G401.6 (cell line): Measurements from ENCODE around the gene EXTL2.
"Not testable (repeated sequence)": the region's sequence is repeated elsewhere in the genome, so short reads cannot be mapped to it uniquely, and the experiment has no call there.

Experiments
- FAIRE-seq: peaks from 2 replicates; lab custom pipeline; 2012; peaks lifted over from hg19 to GRCh38; lab: Jason Lieb, UNC

EXTL2 gene

DNA sequence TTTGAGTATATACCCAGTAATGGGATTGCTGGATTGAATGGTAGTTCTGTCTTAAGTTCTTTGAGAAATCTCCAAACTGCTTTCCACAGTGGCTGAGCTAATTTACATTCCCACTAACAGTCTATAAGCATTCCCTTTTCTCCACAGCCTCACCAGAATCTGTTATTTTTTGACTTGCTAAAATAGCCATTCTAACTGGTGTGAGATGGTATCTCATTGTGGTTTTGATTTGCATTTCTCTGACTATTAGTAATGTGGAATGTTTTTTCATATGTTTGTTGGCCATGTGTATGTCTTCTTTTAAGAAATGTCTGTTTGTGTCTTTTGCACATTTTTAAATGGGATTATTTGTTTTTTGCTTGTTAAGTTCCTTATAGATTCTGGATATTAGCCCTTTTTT, 39.5 kb downstream of the EXTL2 start:
- FAIRE-seq, result not testable (repeated sequence)

DNA sequence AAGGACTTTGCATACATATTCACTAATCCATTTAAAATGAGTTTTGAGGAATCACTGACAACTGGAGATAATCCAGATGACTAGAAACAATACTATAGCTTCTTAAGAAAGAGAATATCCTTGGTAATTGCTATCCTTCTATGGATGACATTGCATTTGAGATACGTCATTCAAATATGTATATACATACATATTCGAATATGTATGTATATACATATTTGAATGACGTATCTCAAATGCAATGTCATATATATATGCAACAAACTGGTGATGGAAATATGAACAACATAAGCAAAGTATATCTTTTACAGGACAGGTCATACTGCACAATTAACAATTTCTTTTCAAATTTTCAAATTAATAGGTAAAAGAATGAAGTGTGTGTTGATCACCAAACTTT, 41.7 kb downstream of the EXTL2 start:
- FAIRE-seq, result no peak

DNA sequence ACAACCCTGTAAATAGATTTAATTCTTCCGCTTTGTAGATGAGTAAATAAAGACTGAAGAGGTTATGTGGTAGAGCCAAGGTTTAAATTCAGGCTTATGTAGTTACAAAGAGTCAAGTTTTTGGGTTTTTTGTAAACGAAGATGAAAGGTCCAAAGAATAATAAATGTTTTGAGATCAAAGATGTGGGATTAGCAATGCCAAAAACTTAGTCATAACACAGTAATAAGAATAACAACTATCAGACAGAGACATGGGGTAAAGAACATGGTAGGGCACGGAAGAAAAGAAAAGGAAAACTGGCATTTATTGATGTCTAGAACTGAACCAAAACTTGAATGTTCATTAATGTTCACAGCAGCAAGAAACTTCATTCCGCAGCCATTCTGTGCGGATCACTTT, 42.9 kb downstream of the EXTL2 start:
- FAIRE-seq, result no peak

DNA sequence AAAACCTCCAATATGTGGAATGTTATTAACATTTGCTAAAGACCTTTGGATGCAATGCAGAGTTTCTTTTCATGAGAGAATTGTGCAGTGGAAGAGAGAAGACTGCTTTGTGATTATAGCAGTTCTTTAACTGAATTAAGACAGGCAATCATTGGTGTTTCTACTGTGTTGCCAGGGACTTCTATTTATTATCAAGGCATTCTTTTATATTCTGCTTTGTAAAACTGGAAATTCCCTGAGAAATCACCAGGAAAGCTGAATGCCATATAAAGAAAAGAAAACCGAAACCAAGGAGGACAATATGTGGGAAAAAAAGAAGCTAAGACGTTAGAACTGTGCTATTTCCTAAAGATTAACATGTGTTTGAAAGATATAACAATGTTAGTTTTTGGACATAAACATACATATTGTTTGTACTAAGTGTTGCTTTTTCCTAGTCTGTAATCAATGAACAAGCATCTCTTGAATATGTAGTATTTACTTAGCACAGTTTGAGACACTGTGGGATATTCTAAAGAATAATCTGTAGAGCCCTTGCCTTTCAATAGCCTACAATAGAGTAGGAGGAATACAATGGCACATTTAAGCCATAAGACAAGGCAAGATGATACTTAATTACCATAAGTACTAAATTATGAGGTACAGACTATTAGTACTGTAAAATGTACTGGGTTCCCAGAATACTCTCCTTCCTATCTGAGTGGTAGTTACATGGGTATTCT, 47.1 kb downstream of the EXTL2 start:
- no peak for FAIRE-seq

DNA sequence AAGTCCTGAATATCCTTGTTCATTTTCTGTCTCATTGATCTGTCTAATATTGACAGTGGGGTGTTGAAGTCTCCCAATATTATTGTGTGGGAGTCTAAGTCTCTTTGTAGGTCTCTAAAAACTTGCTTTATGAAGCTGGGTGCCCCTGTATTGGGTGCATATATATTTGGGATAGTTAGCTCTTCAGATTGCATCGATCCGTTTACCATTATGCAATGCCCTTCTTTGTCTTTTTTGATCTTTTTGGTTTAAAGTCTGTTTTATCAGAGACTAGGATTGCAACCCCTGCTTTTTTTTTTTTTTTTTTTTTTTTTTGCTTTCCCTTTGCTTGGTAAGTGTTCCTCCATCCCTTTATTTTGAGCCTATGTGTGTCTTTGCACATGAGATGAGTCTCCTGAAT, 51.5 kb downstream of the EXTL2 start:
- not testable (repeated sequence) for FAIRE-seq

DNA sequence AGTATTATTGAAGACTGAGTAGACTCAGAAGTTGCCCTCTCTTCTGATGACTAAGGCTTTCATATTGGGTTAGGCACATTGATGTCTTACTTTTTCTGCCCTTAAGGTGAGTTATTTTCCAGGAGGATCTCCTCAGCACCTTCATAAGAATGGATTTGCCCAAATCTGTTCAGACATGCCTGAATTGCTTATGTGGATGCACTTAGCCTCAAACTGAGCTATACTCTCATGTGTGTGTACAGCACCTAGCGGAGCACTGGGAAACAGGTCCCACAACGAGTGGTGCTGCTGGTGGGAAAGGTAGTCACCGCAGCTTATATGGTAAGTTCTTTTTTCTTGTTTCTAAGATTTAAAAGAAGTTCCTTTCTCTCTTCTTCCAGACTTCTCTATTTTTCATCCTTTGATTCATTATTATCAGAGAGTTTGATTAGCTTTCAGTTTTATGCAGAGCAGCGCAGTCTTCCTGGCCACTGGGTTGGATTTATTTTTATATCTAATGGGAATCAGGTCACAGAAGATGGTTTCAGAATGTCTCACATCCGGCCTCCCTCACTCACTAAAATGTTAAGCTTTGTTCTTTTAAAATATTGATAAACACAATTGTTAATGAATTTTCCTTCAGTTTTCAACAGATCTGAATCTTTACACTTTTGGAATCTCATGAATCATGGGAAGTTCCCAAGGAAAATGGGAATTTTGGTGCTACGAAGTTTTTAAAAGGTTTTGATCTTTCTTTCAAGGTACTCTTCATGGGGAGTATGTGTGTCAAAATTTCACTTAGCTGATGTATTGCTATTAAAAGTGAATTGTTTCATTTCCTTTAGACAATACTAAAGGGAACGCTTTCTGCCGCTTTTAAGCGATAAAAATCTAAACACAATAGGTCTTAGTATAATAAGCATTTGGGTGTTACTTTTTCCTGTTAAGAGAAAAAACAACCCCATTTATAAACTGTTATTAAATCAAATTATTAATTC, 58.5 kb downstream of the EXTL2 start:
- no peak for FAIRE-seq

DNA sequence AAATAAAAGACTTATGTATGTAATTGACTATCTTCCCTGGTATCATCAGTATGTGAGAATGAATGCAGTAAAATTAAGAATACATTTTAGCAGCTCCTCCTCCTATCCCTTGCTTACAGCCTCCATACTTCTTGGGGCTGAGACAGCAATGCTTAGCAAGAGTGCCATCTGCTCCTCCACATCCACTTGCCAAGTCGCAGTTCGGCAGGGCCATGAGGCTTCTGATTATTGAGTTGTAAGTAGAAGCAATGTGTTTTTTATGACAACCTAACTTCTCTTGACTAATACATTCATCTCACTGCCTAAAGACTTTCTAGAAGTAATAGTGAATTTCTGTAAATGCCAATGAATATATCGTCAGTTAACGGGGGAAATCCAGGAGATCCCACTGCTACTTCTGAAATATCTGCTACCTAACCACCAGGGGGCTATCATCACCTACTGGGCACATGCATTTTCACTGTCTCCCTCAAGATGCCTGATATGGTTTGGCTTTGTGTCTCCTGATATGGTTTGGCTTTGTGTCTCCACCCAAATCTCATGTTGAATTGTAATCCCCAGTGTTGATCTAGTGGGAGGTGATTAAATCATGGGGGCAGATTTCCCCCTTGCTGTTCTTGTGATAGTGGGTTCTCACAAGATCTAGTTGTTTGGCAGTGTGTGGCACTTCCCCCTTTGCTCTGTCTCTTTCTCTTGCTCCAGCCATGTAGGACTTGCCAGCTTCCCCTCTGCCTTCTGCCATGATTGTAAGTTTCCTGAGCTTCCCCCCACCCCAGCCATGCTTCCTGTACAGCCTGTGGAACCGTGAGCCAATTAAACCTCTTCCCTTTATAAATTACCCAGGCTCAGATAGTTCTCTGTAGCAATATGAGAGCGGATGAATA, 59.6 kb downstream of the EXTL2 start:
- no peak for FAIRE-seq

DNA sequence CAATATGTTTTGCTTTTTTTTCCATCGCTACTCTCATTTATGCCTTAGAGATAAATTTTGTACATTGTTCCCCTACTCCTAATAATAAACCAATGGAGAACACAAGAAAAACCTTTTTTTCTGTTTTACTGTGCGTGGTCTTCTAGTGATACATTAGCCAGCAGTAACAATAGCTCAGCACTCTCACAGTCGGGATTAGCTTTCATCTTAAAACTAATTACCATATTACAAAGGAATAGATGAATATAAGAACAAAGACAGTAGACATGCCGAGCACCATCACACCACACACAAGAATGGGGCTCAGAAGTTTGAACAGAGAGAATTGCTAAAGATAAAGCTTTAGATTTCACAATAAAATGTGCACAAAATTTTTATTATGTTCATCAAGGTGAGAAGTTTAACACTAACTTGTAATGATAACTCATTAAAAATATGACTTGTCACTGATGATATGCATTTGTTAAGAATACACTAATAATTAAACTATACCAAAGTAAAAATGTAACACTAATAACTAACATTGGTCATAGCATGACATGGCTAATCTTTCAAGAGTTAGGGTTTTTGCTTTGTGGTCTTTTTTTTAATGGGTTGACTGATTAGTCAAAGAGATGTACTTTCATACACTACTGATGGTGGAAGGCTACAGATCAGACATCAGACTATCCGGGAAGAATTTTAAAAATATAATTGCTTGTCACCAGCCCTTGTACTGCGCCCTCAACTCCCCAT, 61.8 kb downstream of the EXTL2 start:
- FAIRE-seq, result no peak

DNA sequence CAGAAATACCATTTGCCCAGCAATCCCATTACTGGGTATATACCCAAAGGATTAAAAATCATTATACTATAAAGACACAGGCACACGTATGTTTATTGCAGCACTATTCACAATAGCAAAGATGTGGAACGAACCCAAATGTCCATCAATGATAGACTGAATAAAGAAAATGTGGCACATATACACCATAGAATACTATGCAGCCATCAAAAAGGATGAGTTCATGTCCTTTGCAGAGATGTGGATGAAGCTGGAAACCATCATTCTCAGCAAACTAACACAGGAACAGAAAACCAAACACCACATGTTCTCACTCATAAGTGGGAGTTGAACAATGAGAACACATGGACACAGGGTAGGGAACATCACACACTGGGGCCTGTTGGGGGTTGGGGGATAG, 69.0 kb downstream of the EXTL2 start:
- FAIRE-seq, result not testable (repeated sequence)
